ENCODE measurements around the gene USP15. TPM values are rescaled to one million over a fixed set of nuclear protein-coding genes. Genes with fewer than 3 reads are reported as not detected.

Gene USP15
- total RNA-seq, 1 donor from 2014 or later = 98.7 TPM

- no peak for DNase-seq (ENCODE audit: low spot score)
Measured at GRCh38 chr12:62279961-62280360, 19.8 kb downstream of the USP15 start.

DNA sequence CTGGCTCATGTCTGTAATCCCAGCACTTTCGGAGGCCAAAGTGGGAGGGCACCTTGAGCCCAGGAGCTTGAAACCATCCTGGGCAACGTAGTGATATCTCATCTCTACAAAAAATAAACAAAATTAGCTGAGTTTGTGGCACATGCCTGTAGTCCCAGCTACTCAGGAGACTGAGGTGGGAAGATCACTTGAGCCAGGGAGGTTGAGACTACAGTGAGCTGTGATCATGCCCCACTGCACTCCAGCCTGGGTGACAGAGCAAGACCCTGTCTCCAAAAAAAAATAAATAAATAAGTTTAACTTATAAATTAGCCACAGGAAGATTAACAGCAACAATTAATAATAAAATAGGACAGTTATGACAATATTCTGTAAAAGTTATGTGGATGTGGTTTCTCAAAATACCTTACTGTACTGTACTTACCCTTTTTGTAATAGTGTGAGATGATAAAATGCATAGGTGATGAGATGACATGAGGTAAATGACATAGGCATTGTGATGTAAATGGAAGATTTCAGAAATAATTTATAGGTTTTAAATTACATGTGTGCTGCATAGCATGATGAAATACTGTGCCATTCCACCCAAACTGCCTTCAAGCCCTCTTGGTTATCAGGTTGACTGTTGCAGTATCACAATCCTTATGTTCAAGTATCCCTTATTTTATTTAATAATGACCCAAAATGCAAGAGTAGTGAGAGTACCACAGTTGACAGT is 22.0 kb downstream of the USP15 start:
- no peak for DNase-seq (ENCODE audit: low spot score)

GRCh38 chr12:62284749-62285148 is 24.5 kb downstream of the USP15 start:
- DNase-seq (ENCODE audit: low spot score) = no peak

- DNase-seq (ENCODE audit: low spot score) = no peak
Measured at GRCh38 chr12:62285284-62285683, 25.1 kb downstream of the USP15 start.

DNA sequence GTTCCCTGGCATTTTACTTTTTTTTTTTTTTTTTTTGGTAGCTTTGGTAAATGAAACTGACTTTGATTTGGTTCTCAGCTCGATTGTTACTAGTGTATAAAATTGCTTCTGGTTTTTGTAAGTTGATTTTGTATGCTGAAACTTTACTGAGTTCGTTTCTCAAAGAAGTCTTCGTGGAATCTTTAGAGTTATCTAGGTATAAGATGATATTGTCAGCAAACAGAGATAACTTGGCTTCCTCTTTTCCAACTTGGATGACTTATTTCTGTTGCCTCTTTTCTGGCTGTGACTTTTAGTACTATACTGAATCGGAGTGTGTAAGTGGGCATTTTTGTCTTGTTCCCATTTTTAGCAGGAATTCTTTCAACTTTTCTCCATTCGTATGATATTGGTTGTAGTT is 28.1 kb downstream of the USP15 start:
- DNase-seq (ENCODE audit: low spot score) = no peak

GRCh38 chr12:62290846-62291245 is 30.6 kb downstream of the USP15 start:
- no peak for DNase-seq (ENCODE audit: low spot score)

GRCh38 chr12:62291864-62292760 is 31.9 kb downstream of the USP15 start:
- no peak for DNase-seq (ENCODE audit: low spot score)

- DNase-seq (ENCODE audit: low spot score) = no peak
Measured at GRCh38 chr12:62292761-62293344, 32.6 kb downstream of the USP15 start.

- no peak for DNase-seq (ENCODE audit: low spot score)
Measured at GRCh38 chr12:62294378-62294777, 34.2 kb downstream of the USP15 start.

- DNase-seq (ENCODE audit: low spot score) = no peak
Measured at GRCh38 chr12:62296001-62296400, 35.8 kb downstream of the USP15 start.

- no peak for DNase-seq (ENCODE audit: low spot score)
Measured at GRCh38 chr12:62297321-62297720, 37.1 kb downstream of the USP15 start.

DNA sequence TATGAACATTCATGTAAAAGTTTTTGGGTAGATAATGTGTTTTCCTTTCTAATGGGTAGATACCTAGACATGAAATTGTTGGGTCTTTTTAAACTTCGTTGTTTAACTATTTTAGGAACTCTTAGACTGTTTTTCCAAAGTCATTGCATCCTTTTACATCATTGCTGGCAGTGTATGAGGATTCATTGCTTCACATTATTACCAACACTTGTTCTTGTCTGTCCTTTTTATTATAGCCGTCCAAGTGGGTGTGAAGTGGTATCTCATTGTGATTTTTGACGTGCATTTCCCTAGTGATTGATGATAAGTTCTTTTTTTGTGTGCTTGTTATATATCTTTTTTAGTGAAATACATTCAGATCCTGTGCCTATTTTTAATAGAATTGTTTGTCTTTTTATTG is 39.4 kb downstream of the USP15 start:
- DNase-seq (ENCODE audit: low spot score) = no peak

- DNase-seq (ENCODE audit: low spot score) = no peak
Measured at GRCh38 chr12:62301080-62301798, 41.0 kb downstream of the USP15 start.

GRCh38 chr12:62301799-62302133 is 41.6 kb downstream of the USP15 start:
- no peak for DNase-seq (ENCODE audit: low spot score)

DNA sequence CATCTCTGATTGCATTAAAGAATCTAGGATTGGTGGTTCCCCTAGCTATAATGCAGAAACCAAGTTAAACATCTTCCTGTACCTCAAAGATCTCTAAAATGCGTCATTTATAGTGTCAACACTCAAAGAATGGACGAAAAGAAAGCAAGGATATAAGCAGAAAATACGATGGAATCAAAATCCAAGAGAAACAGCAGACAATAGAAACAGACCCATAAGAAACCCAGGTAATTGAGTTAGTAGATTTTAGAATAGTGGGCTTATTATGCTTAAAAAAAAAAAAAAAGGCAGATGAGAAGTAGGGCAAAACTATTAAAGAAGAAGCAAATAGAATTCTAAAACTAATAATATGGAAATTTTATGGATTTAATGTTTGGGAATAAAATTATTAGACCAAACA is 44.4 kb downstream of the USP15 start:
- DNase-seq (ENCODE audit: low spot score) = no peak

GRCh38 chr12:62305778-62306177 is 45.6 kb downstream of the USP15 start:
- DNase-seq (ENCODE audit: low spot score) = no peak

DNA sequence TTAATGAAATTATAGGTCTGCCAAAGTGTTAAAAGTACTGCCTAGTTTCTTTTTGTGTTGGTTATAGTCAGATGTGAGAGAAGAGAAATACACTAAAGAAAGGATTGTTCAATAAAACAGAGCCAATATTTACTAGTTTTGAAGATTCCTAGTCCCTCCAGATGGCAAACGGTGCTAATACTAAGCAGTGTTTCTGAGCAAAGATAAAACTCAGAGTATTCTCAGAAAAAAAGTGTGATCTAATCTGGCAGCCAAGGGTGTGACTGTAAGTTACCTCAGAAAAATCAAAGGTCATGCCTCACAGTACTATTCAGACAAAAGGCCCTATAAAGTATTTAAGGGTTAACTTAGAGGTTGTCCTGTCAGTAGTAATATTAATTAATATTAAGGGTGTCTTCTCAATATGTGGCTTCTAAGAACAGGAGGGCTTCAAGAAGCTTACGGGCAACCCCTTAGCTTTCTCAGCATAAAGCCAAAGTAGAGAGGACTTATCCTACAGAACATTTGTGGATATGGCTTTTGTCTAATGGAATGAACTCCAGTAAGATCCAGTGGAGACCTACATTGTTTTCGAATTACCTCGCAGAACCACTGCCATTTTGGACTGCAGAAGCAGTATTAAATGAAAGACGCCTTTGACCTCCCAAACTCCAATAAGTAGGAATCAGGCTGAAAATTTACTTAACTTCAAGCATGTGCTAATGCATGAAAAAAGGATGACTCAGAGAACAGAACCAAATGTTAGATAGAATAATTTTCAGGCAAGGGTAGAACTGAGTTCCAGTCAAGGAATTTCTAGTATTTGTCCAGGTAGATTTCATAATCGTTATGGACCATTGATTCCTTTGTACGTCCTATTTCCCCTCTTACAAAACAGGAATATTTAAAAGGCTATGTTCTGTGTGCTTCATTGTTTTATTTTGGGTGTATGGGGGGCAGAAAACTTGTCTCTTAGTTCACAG is 46.6 kb downstream of the USP15 start:
- no peak for DNase-seq (ENCODE audit: low spot score)

- DNase-seq (ENCODE audit: low spot score) = no peak
Measured at GRCh38 chr12:62308201-62308600, 48.0 kb downstream of the USP15 start.

DNA sequence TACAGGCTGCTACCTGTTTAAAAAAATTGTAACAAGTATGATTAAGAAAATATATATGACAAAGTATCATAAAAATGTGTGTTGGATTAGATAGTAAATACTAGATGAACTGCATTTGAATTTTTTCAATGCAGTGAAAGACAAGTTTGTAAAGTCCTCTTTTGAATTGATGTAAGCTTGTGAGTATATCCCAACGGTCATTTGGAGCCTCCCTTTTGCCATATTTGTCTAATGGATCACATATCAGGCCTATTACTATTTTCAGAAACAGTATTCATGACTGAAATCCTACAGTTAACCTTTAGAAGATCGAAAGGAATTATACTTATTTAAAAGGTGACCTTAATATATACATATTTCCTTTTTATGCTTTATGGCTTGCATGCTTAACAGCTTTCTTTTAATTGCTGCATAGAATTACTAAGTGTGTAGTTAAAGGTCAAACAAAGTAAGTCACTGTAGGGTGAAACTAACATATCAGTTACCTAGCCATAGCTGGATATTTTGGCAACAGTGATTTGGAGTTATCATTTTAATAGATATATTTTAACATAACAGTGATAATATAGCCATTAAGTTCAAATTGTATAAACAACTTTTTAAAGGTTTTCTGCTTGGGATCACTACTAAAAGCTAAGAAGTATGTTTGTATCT is 53.6 kb downstream of the USP15 start:
- DNase-seq (ENCODE audit: low spot score) = no peak

DNA sequence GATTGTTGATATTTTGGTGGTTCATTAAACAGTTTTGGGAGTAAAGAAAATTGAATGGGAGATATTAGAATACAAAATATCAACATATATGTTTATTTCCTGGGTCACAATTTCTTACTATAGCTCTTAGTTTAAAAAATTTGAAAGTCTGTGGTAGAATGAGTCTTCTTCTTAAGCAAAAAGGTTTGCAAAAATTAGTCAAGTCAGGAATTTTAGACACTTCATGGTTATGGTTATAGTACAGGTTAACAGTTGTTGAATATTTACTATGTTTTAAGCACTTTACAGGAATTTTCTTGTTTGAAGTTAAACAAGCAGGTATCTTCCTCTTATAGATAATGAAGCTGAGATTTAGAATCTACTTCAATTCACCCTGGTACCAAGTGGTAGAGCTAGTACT is 56.8 kb downstream of the USP15 start:
- no peak for DNase-seq (ENCODE audit: low spot score)

All from umbilical cord (tissue), 2 donors.